ENCODE measurements around the gene LRP2.
"Not testable (repeated sequence)": the region's sequence is repeated elsewhere in the genome, so short reads cannot be mapped to it uniquely, and the experiment has no call there.

Gene LRP2

DNA sequence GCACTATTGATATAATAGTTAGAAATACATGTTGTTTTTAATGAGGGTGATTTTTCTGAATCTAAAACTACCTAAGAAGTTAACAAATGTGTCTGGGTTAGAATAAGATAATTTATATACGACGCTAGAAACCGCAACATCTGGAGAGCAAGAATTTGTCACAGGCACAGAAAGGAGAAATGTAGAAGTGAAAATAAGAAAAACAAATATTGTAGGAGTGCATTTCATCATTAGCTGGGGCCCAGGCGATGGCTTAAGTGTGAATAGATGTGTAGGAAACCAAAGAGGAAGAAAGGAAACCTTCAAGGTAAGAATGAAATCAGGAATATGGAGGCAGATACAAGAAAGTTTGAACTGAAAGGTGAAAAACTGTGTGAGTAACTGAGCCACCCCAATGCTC, 90.3 kb downstream of the LRP2 start:
- Histone ChIP-seq H3K4me3 (ENCODE audit: low read depth, low read length) (no peak overlapping the region), H3K9me3 (ENCODE audit: control insufficient read depth, insufficient read depth, low read length) (no peaks in the 10 kb centered on the region), H3K27ac (ENCODE audit: low read depth, low read length) (no peak overlapping the region), H3K4me1 (ENCODE audit: control insufficient read depth, insufficient read depth, low read length) (no peaks in the 10 kb centered on the region), H3K27me3 (ENCODE audit: control insufficient read depth, insufficient read depth, low read length) (no peaks in the 10 kb centered on the region), H3K36me3 (ENCODE audit: control insufficient read depth, insufficient read depth, low read length) (no peaks in the 10 kb centered on the region), H3K9ac (ENCODE audit: low read depth, low read length) (no peak overlapping the region)

DNA sequence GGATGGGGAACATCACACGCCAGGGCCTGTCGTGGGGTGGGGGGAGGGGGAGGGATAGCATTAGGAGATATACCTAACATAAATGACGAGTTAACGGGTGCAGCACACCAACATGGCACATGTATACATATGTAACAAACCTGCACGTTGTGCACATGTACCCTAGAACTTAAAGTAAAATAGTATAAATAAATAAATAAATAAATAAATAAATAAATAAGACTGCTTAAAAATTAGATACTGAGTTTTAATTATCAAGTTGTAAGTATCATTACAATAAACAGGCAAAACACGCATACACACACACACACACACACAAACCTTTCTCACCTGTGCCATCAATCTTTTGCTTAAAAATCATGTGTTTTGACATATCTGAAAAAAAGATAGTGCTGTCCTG, 91.8 kb downstream of the LRP2 start:
- H3K27me3 ChIP-seq (ENCODE audit: control insufficient read depth, insufficient read depth, low read length); H3K36me3 ChIP-seq (ENCODE audit: control insufficient read depth, insufficient read depth, low read length); H3K9ac ChIP-seq (ENCODE audit: low read depth, low read length); H3K4me3 ChIP-seq (ENCODE audit: low read depth, low read length); H3K27ac ChIP-seq (ENCODE audit: low read depth, low read length); H3K9me3 ChIP-seq (ENCODE audit: control insufficient read depth, insufficient read depth, low read length); H3K4me1 ChIP-seq (ENCODE audit: control insufficient read depth, insufficient read depth, low read length): not testable (repeated sequence)

DNA sequence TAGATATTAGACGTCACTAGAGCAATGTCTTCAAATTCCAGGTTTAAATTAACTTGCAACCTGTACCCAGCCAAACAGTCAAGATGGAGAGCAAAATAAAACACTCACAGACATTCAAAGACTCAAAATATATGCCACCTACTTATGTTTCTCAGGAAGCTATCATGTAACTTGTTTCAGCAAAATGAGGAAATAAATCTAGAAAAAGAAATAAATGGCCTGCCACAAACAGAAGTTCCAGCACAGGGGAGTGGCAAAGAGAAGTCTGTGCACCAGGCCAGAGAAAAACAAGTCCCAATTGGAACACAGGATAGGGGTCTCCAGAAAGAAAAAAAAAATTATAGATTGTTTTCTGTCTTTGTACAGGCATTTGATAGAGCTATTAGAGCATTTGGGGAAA, 96.7 kb downstream of the LRP2 start:
- Histone ChIP-seq H3K36me3 (ENCODE audit: control insufficient read depth, insufficient read depth, low read length) (no peaks in the 10 kb centered on the region), H3K9ac (ENCODE audit: low read depth, low read length) (no peak overlapping the region), H3K4me1 (ENCODE audit: control insufficient read depth, insufficient read depth, low read length) (peaks cover 7% of the 10 kb centered on the region), H3K27ac (ENCODE audit: low read depth, low read length) (no peak overlapping the region), H3K9me3 (ENCODE audit: control insufficient read depth, insufficient read depth, low read length) (no peaks in the 10 kb centered on the region), H3K4me3 (ENCODE audit: low read depth, low read length) (no peak overlapping the region), H3K27me3 (ENCODE audit: control insufficient read depth, insufficient read depth, low read length) (no peaks in the 10 kb centered on the region)

DNA sequence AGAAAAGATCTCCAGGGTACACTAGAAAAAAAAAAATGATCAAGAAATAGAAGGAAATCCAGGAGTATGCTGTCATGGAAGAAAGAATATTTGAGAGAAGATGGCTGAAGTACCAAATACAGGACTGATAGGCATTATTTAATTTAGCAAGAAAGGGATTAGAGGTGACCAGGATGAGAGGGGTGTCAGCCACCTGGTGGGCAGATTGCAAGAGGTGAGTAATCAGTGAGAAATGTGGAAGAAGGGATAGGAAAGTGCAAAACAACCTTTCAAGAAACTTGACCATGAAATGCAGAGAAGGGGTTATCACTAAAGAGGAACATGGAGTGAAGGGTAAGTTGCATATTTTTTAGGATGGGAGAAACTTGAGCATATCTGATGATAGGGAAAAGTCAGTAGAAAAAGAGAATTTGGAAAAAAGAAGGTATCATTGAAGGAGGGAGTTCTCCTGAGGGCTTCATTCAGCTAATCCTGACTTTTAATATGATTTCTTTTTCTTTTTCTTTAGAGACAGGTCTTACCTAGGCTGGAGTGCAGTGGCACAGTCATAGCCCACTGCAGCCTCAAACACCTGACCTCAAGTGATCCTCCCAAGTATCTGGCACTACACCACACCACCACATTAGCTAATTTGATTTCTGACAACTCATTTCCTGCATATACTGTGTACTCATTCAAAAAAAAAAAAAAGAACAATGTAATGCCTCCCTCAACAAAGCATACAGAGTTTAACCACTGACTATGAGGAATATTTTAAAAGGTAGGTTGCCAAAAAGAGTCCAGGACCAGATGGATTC, 101.3 kb downstream of the LRP2 start:
- peaks cover 10% of the 10 kb centered on the region for H3K4me1 ChIP-seq (ENCODE audit: control insufficient read depth, insufficient read depth, low read length)
- no peaks in the 10 kb centered on the region for H3K9me3 ChIP-seq (ENCODE audit: control insufficient read depth, insufficient read depth, low read length)
- H3K27me3 ChIP-seq (ENCODE audit: control insufficient read depth, insufficient read depth, low read length), result no peaks in the 10 kb centered on the region
- H3K27ac ChIP-seq (ENCODE audit: low read depth, low read length), result no peak overlapping the region
- H3K36me3 ChIP-seq (ENCODE audit: control insufficient read depth, insufficient read depth, low read length), result no peaks in the 10 kb centered on the region
- H3K9ac ChIP-seq (ENCODE audit: low read depth, low read length), result no peak overlapping the region
- no peak overlapping the region for H3K4me3 ChIP-seq (ENCODE audit: low read depth, low read length)

DNA sequence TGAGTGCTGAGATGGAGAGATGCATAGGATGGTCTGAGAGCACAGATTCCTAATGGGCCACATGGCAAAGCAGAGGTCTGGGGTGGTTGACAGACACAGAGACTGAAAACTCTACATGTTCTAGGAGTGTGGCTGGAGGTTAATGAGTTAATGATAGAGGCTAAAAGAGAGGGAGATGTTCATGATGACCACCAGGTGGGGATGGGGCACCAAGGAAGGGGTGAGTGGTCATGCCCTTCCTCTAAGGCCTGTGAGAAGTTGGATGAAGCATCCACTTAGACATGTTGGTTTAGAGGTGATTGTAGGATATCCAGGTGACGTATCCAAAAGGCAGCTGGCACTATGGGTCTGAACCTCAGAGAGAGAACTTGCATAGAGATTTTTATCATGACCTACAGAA, 102.1 kb downstream of the LRP2 start:
- H3K27ac ChIP-seq (ENCODE audit: low read depth, low read length), result no peak overlapping the region
- H3K4me3 ChIP-seq (ENCODE audit: low read depth, low read length), result no peak overlapping the region

DNA sequence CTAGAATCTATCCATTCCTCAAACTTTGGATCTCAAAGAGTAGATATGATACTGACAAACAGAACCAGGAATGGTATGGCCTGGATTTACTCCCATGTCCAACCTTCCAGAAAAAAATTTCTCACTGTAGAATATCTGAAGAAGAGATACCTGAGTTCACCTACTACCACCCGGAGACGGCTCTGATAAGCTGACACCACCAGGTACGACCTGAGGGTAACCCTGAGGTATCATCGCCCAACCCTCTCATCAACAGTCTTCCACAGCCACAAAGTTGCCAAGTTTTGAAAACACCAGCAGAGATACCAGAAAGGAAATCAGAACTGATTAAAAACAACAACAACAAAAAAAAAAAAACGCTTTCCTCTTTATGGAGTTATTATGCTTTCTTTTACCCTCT, 102.9 kb downstream of the LRP2 start:
- Histone ChIP-seq H3K27ac (ENCODE audit: low read depth, low read length) (no peak overlapping the region), H3K9me3 (ENCODE audit: control insufficient read depth, insufficient read depth, low read length) (no peaks in the 10 kb centered on the region), H3K4me1 (ENCODE audit: control insufficient read depth, insufficient read depth, low read length) (peaks cover 10% of the 10 kb centered on the region), H3K36me3 (ENCODE audit: control insufficient read depth, insufficient read depth, low read length) (no peaks in the 10 kb centered on the region), H3K9ac (ENCODE audit: low read depth, low read length) (no peak overlapping the region), H3K27me3 (ENCODE audit: control insufficient read depth, insufficient read depth, low read length) (no peaks in the 10 kb centered on the region), H3K4me3 (ENCODE audit: low read depth, low read length) (no peak overlapping the region)

More for the DNA sequence above, 102.1 kb downstream of the LRP2 start:
- Histone ChIP-seq H3K27me3 (ENCODE audit: control insufficient read depth, insufficient read depth, low read length) (no peaks in the 10 kb centered on the region), H3K36me3 (ENCODE audit: control insufficient read depth, insufficient read depth, low read length) (no peaks in the 10 kb centered on the region), H3K9me3 (ENCODE audit: control insufficient read depth, insufficient read depth, low read length) (no peaks in the 10 kb centered on the region), H3K9ac (ENCODE audit: low read depth, low read length) (no peak overlapping the region), H3K4me1 (ENCODE audit: control insufficient read depth, insufficient read depth, low read length) (peaks cover 10% of the 10 kb centered on the region)

DNA sequence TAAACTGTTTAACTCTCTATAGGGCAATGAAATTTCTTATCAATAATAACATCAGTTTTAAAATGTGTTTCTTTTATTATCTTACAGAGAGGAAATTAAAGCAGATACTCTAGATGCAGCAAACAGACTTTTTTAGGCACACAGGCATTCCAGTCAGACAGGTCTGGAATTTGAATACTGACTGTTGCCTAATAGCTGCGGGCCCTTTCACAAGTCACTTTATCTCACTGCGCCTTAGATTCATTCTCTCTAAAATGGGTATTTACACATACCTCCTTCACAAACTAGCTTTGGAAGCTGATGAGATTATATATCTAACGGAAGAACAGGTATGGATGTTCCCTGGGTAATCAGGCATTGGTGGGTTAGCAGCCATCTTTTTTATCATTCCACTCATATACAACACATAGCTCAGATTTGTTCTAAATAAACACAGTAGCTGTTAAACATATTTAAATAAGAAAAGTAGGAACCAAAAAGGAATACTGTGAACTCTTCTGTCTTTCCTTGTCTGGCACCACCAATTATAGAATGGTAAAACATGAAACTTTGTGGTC, 104.2 kb downstream of the LRP2 start:
- Histone ChIP-seq H3K4me3 (ENCODE audit: low read depth, low read length) (no peak overlapping the region), H3K4me1 (ENCODE audit: control insufficient read depth, insufficient read depth, low read length) (peaks cover 10% of the 10 kb centered on the region), H3K9me3 (ENCODE audit: control insufficient read depth, insufficient read depth, low read length) (no peaks in the 10 kb centered on the region), H3K27me3 (ENCODE audit: control insufficient read depth, insufficient read depth, low read length) (no peaks in the 10 kb centered on the region), H3K36me3 (ENCODE audit: control insufficient read depth, insufficient read depth, low read length) (no peaks in the 10 kb centered on the region), H3K9ac (ENCODE audit: low read depth, low read length) (no peak overlapping the region), H3K27ac (ENCODE audit: low read depth, low read length) (no peak overlapping the region)

DNA sequence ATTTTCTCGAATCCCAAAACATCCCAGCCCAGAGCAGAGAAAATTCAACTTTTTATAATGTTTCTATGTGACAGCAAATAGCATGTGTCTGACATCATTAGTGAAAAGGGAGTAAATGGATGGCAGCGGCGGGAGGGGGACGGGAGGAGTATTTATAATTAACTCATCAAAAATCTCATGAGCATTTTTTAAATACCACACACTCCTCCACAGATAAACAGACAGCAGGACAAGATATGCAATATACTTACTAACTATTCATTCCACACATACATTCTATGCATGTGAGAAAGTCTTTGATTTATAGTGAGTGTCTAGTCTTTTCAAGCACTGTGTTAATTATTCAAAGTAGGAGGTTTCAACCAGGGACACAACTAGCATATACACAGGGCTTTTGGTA, 107.6 kb downstream of the LRP2 start:
- H3K9me3 ChIP-seq (ENCODE audit: control insufficient read depth, insufficient read depth, low read length), result no peaks in the 10 kb centered on the region
- no peak overlapping the region for H3K9ac ChIP-seq (ENCODE audit: low read depth, low read length)
- H3K36me3 ChIP-seq (ENCODE audit: control insufficient read depth, insufficient read depth, low read length), result no peaks in the 10 kb centered on the region
- H3K27me3 ChIP-seq (ENCODE audit: control insufficient read depth, insufficient read depth, low read length), result no peaks in the 10 kb centered on the region
- H3K4me3 ChIP-seq (ENCODE audit: low read depth, low read length), result no peak overlapping the region
- no peak overlapping the region for H3K27ac ChIP-seq (ENCODE audit: low read depth, low read length)
- peaks cover 4% of the 10 kb centered on the region; the same call in 1 of the 2 replicates for H3K4me1 ChIP-seq (ENCODE audit: control insufficient read depth, insufficient read depth, low read length)

DNA sequence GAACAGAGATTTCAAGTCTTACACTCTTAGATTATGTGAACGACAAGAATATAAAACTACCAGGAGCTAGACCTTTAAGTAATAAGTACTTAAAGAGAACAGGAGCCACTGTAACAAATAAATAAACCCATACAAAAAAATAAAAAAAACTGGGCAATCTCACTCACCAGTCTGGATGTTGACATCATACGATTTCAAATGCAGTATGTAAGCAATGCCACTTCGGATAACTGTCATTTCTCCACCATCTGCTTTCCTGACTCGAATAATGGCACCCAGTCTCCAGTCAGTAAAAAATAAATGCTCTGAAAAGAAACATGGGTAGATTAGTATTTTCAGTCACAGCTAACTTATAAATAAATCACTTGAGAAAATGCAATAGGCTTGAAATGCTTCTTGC, 115.1 kb downstream of the LRP2 start:
- Histone ChIP-seq H3K9ac (ENCODE audit: low read depth, low read length) (no peak overlapping the region), H3K4me3 (ENCODE audit: low read depth, low read length) (no peak overlapping the region), H3K27ac (ENCODE audit: low read depth, low read length) (no peak overlapping the region), H3K27me3 (ENCODE audit: control insufficient read depth, insufficient read depth, low read length) (no peaks in the 10 kb centered on the region), H3K36me3 (ENCODE audit: control insufficient read depth, insufficient read depth, low read length) (no peaks in the 10 kb centered on the region), H3K4me1 (ENCODE audit: control insufficient read depth, insufficient read depth, low read length) (no peaks in the 10 kb centered on the region), H3K9me3 (ENCODE audit: control insufficient read depth, insufficient read depth, low read length) (no peaks in the 10 kb centered on the region; the same call in 1 of the 2 replicates)

DNA sequence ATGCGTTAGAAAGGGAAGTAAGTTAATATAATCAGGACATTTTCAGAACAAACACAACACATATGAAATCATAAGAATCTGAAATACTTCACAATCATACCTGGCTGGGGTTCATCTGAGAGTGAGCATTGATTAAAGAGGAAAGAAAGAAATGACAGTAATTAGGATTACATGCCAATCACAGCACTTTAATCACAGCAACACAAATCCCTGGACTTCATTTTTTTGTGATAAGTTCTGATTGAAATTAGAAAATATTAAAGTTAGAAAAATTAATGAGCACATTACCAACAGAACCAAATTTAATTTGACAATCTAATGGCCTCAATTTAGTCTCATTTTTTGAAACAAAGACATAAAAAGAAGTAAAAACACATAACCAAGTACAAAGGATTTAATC, 121.9 kb downstream of the LRP2 start:
- Histone ChIP-seq H3K27ac (ENCODE audit: low read depth, low read length) (no peak overlapping the region), H3K9ac (ENCODE audit: low read depth, low read length) (no peak overlapping the region), H3K9me3 (ENCODE audit: control insufficient read depth, insufficient read depth, low read length) (no peaks in the 10 kb centered on the region), H3K4me3 (ENCODE audit: low read depth, low read length) (no peak overlapping the region), H3K36me3 (ENCODE audit: control insufficient read depth, insufficient read depth, low read length) (no peaks in the 10 kb centered on the region), H3K27me3 (ENCODE audit: control insufficient read depth, insufficient read depth, low read length) (no peaks in the 10 kb centered on the region), H3K4me1 (ENCODE audit: control insufficient read depth, insufficient read depth, low read length) (no peaks in the 10 kb centered on the region)

DNA sequence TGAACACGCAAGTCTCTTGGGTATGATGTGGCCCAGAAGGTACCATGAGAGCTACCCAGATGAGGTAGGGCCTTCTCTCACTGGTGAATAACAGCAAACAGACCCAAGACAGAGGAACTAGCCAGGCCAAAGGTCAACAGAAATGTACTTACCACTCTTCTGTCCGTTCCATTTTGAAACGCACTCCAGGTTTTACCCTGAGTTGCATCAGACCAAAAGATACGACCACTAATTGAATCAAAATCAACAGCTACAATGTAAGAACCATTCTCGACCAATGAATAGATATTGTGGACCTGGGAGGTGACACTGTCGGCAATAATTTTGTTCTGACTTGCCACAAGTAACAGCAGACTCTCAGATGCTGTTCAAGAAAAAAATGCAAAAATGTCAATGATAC, 124.4 kb downstream of the LRP2 start:
- Histone ChIP-seq H3K4me1 (ENCODE audit: control insufficient read depth, insufficient read depth, low read length) (no peaks in the 10 kb centered on the region), H3K36me3 (ENCODE audit: control insufficient read depth, insufficient read depth, low read length) (no peaks in the 10 kb centered on the region), H3K4me3 (ENCODE audit: low read depth, low read length) (no peak overlapping the region), H3K27ac (ENCODE audit: low read depth, low read length) (no peak overlapping the region), H3K9ac (ENCODE audit: low read depth, low read length) (no peak overlapping the region), H3K9me3 (ENCODE audit: control insufficient read depth, insufficient read depth, low read length) (no peaks in the 10 kb centered on the region), H3K27me3 (ENCODE audit: control insufficient read depth, insufficient read depth, low read length) (no peaks in the 10 kb centered on the region)

All from HUES48 (cell line).